IMR-90 (cell line): ENCODE data around the gene PRODH. TPM values are rescaled to one million over a fixed set of nuclear protein-coding genes. Genes with fewer than 3 reads are reported as not detected.
"Not testable (repeated sequence)": the region's sequence is repeated elsewhere in the genome, so short reads cannot be mapped to it uniquely, and the experiment has no call there.

Experiments
- ATAC-seq: fragments of 200-7000 bp; cut with Tn5 transposase; 2 replicates; pipeline ENCODE4 v1.9.1; 2020; ENCODE audit warnings: low read depth, mild to moderate bottlenecking, moderate library complexity
- BruUV-seq: library from RNA; stranded (reverse); fragments of 400-500 nt; replicated peaks from 2 replicates; lab custom pipeline; 2021; lab: Mats Ljungman, UMichigan
- CTCF ChIA-PET: fragments of 300-600 bp; formaldehyde crosslinking; extraction: SDS; loops from one replicate; lab custom pipeline; 2021; ENCODE audit warnings: antibody characterized with exemption; lab: Yijun Ruan, JAX
- POLR2A ChIA-PET: fragments of 300-600 bp; sonication (Branson Sonifier 250); formaldehyde crosslinking; loops from one replicate; lab custom pipeline; 2022; ENCODE audit warnings: antibody characterized with exemption; ENCODE audit not compliant: unreplicated experiment; lab: Charles Lee
- DNase-seq: peaks from one replicate; pipeline ENCODE4 v3.0.0; 2013
- H2AFZ ChIP-seq: replicated peaks from 2 replicates; pipeline ENCODE3; 2013; ENCODE audit warnings: low read length, mild to moderate bottlenecking; ENCODE audit not compliant: poor library complexity
- H2AK5ac ChIP-seq: 2 replicates; pipeline ENCODE4 v1.6.1; 2013; ENCODE audit warnings: low read depth, low read length, inconsistent platforms
- H2AK9ac ChIP-seq: replicated peaks from 2 replicates; pipeline ENCODE3; 2013; ENCODE audit warnings: mild to moderate bottlenecking, low read depth, low read length, moderate library complexity; ENCODE audit not compliant: poor library complexity
- H2BK120ac ChIP-seq: 2 replicates; pipeline ENCODE4 v1.6.1; 2013; ENCODE audit warnings: low read depth, low read length, inconsistent platforms
- H2BK15ac ChIP-seq: 3 replicates; pipeline ENCODE4 v1.6.1; 2013; ENCODE audit warnings: low read depth, low read length, inconsistent platforms
- H2BK20ac ChIP-seq: 2 replicates; pipeline ENCODE4 v1.6.1; 2013; ENCODE audit warnings: low read depth, mild to moderate bottlenecking, inconsistent platforms, low read length, moderate library complexity
- H2BK5ac ChIP-seq: 2 replicates; pipeline ENCODE4 v1.6.1; 2013; ENCODE audit warnings: mild to moderate bottlenecking, low read depth, low read length, inconsistent platforms; ENCODE audit not compliant: poor library complexity, severe bottlenecking
- H3K14ac ChIP-seq: replicated peaks from 2 replicates; pipeline ENCODE4 v1.6.1; 2013; ENCODE audit warnings: low read depth, low read length, inconsistent platforms
- H3K18ac ChIP-seq: 2 replicates; pipeline ENCODE4 v1.6.1; 2013; ENCODE audit warnings: low read depth, low read length, control low read depth
- H3K23ac ChIP-seq: 2 replicates; pipeline ENCODE4 v1.6.1; 2013; ENCODE audit warnings: low read depth, low read length, inconsistent platforms
- H3K27ac ChIP-seq: 2 replicates; pipeline ENCODE4 v1.5.1; 2013; ENCODE audit warnings: mild to moderate bottlenecking, control low read depth, low read length; ENCODE audit not compliant: insufficient read depth
- H3K27me3 ChIP-seq: 2 replicates; pipeline ENCODE4 v1.6.1; 2013; ENCODE audit warnings: low read length; ENCODE audit not compliant: control insufficient read depth, insufficient read depth
- H3K36me3 ChIP-seq: 2 replicates; pipeline ENCODE4 v1.6.1; 2013; ENCODE audit warnings: low read length, mixed read lengths; ENCODE audit not compliant: control insufficient read depth, insufficient read depth
- H3K4ac ChIP-seq: 2 replicates; pipeline ENCODE4 v1.6.1; 2013; ENCODE audit warnings: low read depth, low read length, inconsistent platforms
- H3K4me1 ChIP-seq: 2 replicates; pipeline ENCODE4 v1.6.1; 2013; ENCODE audit warnings: low read length, mixed read lengths; ENCODE audit not compliant: control insufficient read depth, insufficient read depth
- H3K4me2 ChIP-seq: 2 replicates; pipeline ENCODE4 v1.6.1; 2013; ENCODE audit warnings: low read depth, mild to moderate bottlenecking, control low read depth, low read length, moderate library complexity
- H3K4me3 ChIP-seq: 2 replicates; pipeline ENCODE4 v1.5.1; 2013; ENCODE audit warnings: low read depth, mild to moderate bottlenecking, control low read depth, low read length, moderate library complexity; ENCODE audit not compliant: insufficient read depth
- H3K56ac ChIP-seq: 2 replicates; pipeline ENCODE4 v1.6.1; 2013; ENCODE audit warnings: low read length, inconsistent platforms; ENCODE audit not compliant: insufficient read depth; ENCODE audit errors: extremely low read depth
- H3K79me1 ChIP-seq, 2 experiments: 2 replicates each; pipeline ENCODE4 v1.6.1; 2013; ENCODE audit warnings: low read length in 2 of 2, inconsistent platforms in 1 of 2, low read depth in 1 of 2
- H3K9ac ChIP-seq: 2 replicates; pipeline ENCODE4 v1.6.1; 2013; ENCODE audit warnings: low read depth, low read length, control low read depth
- H3K9me1 ChIP-seq: 2 replicates; pipeline ENCODE4 v1.6.1; 2013; ENCODE audit warnings: low read length, inconsistent platforms; ENCODE audit not compliant: insufficient read depth
- H3K9me3 ChIP-seq: 2 replicates; pipeline ENCODE4 v1.6.1; 2013; ENCODE audit warnings: low read length; ENCODE audit not compliant: control insufficient read depth, insufficient read depth
- H4K20me1 ChIP-seq: 2 replicates; pipeline ENCODE4 v1.6.1; 2013; ENCODE audit warnings: low read length, inconsistent platforms; ENCODE audit not compliant: insufficient read depth
- H4K5ac ChIP-seq: 2 replicates; pipeline ENCODE4 v1.6.1; 2013; ENCODE audit warnings: mild to moderate bottlenecking, low read depth, low read length, control low read depth
- H4K8ac ChIP-seq, 2 experiments: 2 replicates each; pipeline ENCODE4 v1.6.1; 2013; ENCODE audit warnings: low read depth in 2 of 2, low read length in 2 of 2, control low read depth in 1 of 2, inconsistent platforms in 1 of 2
- H4K91ac ChIP-seq: 2 replicates; pipeline ENCODE4 v1.6.1; 2013; ENCODE audit warnings: low read depth, low read length, inconsistent platforms; ENCODE audit not compliant: insufficient read depth
- CEBPB ChIP-seq: IDR thresholded peaks from 2 replicates; pipeline ENCODE4 v1.6.1; 2012; ENCODE audit warnings: low read depth, low read length, improper control_type of control experiment
- ELK1 ChIP-seq: fragments of 150-350 bp; IDR thresholded peaks from 2 replicates; pipeline ENCODE4 v1.6.1; 2016; ENCODE audit warnings: low read depth, mild to moderate bottlenecking, low read length, moderate library complexity, borderline replicate concordance
- MAFK ChIP-seq: IDR thresholded peaks from 2 replicates; pipeline ENCODE4 v1.6.1; 2012; ENCODE audit warnings: low read depth, low read length, improper control_type of control experiment
- NFE2L2 ChIP-seq: fragments of 150-350 bp; IDR thresholded peaks from 2 replicates; pipeline ENCODE4 v1.6.1; 2016; ENCODE audit warnings: low read depth, mild to moderate bottlenecking, low read length
- RCOR1 ChIP-seq: IDR thresholded peaks from 2 replicates; pipeline ENCODE4 v1.6.1; 2012; ENCODE audit warnings: mild to moderate bottlenecking, low read length, improper control_type of control experiment; ENCODE audit not compliant: insufficient replicate concordance
- WGBS, 2 experiments: methylation state at CpG; one replicate each; pipeline versions ENCODE4 v1.1.5 to v1.1.7; 2013; ENCODE audit warnings: missing lambda C conversion rate in 2 of 2; ENCODE audit not compliant: insufficient read length in 1 of 2; ENCODE audit errors: extremely low coverage in 2 of 2; 5-methylcytosine and 5-hydroxymethylcytosine counted together
- dilution Hi-C: fragments of 300-500 bp; cut with HindIII; formaldehyde crosslinking; loops from one replicate; pipeline ENCODE4 v1.14.3; 2018; ENCODE audit warnings: low sequenced_read_pairs; ENCODE audit not compliant: unreplicated experiment
- in situ Hi-C: fragments of 300-500 bp; cut with MboI; formaldehyde crosslinking; loops from 3 replicates; pipeline ENCODE4 v1.14.3; 2019; ENCODE audit warnings: low sequenced_read_pairs, inconsistent platforms, mixed read lengths
- intact Hi-C: fragments of 100-400 bp; cut with micrococcal nuclease; formaldehyde crosslinking; loops from 2 replicates; pipeline ENCODE4 v1.10.0; 2022
- polyA plus RNA-seq, 3 experiments: library from polyadenylated mRNA; depleted of rRNA; stranded (reverse); fragments of >200 nt; gene quantifications; 2 replicates each; pipeline ENCODE4 v1.2.3, GENCODE V29; 2012; ENCODE audit warnings: low replicate concordance in 1 of 3
- total RNA-seq: library from RNA; depleted of rRNA; stranded (reverse); fragments of >200 nt; gene quantifications from 2 replicates; pipeline ENCODE4 v1.2.3, GENCODE V29; 2012

Gene PRODH
- total and polyA plus RNA-seq, 2 of the 4 experiments (the other 2 are of a cell fraction), result 0.02 TPM; not detected in 1

GRCh38 chr22:18973264-18974031 is 37.4 kb upstream of the PRODH start:
- no peak overlapping the region for H3K14ac ChIP-seq
- no peak overlapping the region for H4K5ac ChIP-seq
- H4K91ac ChIP-seq, result no peak overlapping the region
- no peak overlapping the region for H2BK20ac ChIP-seq
- H3K79me1 ChIP-seq, result no peaks in the 10 kb centered on the region
- no peak overlapping the region for H2AK5ac ChIP-seq
- H4K8ac ChIP-seq, result no peak overlapping the region
- H3K27ac ChIP-seq, result no peak overlapping the region
- WGBS, 2 experiments, result 55% methylated on average over 4 of the region's 18 CpGs; no CpG with 5 or more reads in 1 of the 2 experiments
- no peak overlapping the region for H2BK15ac ChIP-seq
- no peak overlapping the region for H3K56ac ChIP-seq
- no peak overlapping the region for H3K23ac ChIP-seq
- H3K9me3 ChIP-seq, result no peaks in the 10 kb centered on the region
- no peak for TF ChIP-seq CEBPB
- TF ChIP-seq NFE2L2, result no peak
- TF ChIP-seq ELK1, result no peak
- no peak for TF ChIP-seq MAFK
- TF ChIP-seq RCOR1, result no peak
- DNase-seq (no peak), ATAC-seq (no peak)
- H3K4me3 ChIP-seq, result no peak overlapping the region
- intact Hi-C loops, result no loop called here
- H3K18ac ChIP-seq, result no peak overlapping the region
- no peak overlapping the region for H2AFZ ChIP-seq
- no peaks in the 10 kb centered on the region for H4K20me1 ChIP-seq
- in situ Hi-C loops, result loop anchor here (25.0 kb wide), 1 partner anchor 389 kb away; no protein-coding TSS in a partner anchor
- H2AK9ac ChIP-seq, result no peak overlapping the region
- H3K4me2 ChIP-seq, result no peak overlapping the region
- no peaks in the 10 kb centered on the region for H3K36me3 ChIP-seq
- H2BK120ac ChIP-seq, result no peak overlapping the region
- H2BK5ac ChIP-seq, result no peak overlapping the region
- peaks cover 19% of the 10 kb centered on the region; the same call in 1 of the 2 replicates for H3K27me3 ChIP-seq
- H3K4me1 ChIP-seq, result no peaks in the 10 kb centered on the region
- H3K9ac ChIP-seq, result no peak overlapping the region
- dilution Hi-C loops, result no loop called here
- no peak overlapping the region for H3K4ac ChIP-seq
- ChIA-PET CTCF (no interaction called here), POLR2A (no interaction called here)
- H3K9me1 ChIP-seq, result no peaks in the 10 kb centered on the region
- BruUV-seq, result no TSS peak

- H3K9ac ChIP-seq, CTCF ChIA-PET, H3K4me1 ChIP-seq, H2BK5ac ChIP-seq, H3K4me3 ChIP-seq, POLR2A ChIA-PET, dilution Hi-C loops, H2BK15ac ChIP-seq, H2AK5ac ChIP-seq, H4K8ac ChIP-seq, H3K4me2 ChIP-seq, BruUV-seq, H3K9me3 ChIP-seq, H3K23ac ChIP-seq, H4K5ac ChIP-seq, H3K36me3 ChIP-seq, H2AK9ac ChIP-seq, H3K9me1 ChIP-seq, H3K27ac ChIP-seq, intact Hi-C loops, H3K18ac ChIP-seq, H4K91ac ChIP-seq, H2AFZ ChIP-seq, H2BK120ac ChIP-seq, H3K14ac ChIP-seq, H3K79me1 ChIP-seq, H4K20me1 ChIP-seq, DNase-seq, H3K4ac ChIP-seq, ATAC-seq, H2BK20ac ChIP-seq, H3K56ac ChIP-seq: not testable (repeated sequence)
- in situ Hi-C loops, result loop anchor here (25.0 kb wide), 1 partner anchor 390 kb away; no protein-coding TSS in a partner anchor
- peaks cover 19% of the 10 kb centered on the region; the same call in 1 of the 2 replicates for H3K27me3 ChIP-seq
- no CpG with 5 or more reads among the region's 8 CpGs for WGBS, 2 experiments
Observed at GRCh38 chr22:18972591-18972990, 36.5 kb upstream of the PRODH start.
